Caco-2 (cell line): Measurements from ENCODE around the gene ST6GAL1. TPM values are rescaled to one million over a fixed set of nuclear protein-coding genes. Genes with fewer than 3 reads are reported as not detected.
"Not testable (repeated sequence)": the region's sequence is repeated elsewhere in the genome, so short reads cannot be mapped to it uniquely, and the experiment has no call there.

Source experiments
- BruUV-seq: library from RNA; stranded (reverse); fragments of 400-500 nt; replicated peaks from 2 replicates; lab custom pipeline; 2021; lab: Mats Ljungman, UMichigan
- CTCF ChIA-PET: fragments of 300-600 bp; sonication (Branson Sonifier 250); formaldehyde crosslinking; loops from one replicate; lab custom pipeline; 2022; ENCODE audit warnings: antibody characterized with exemption; lab: Charles Lee
- POLR2A ChIA-PET: fragments of 300-600 bp; sonication (Branson Sonifier 250); formaldehyde crosslinking; loops from one replicate; lab custom pipeline; 2022; ENCODE audit warnings: antibody characterized with exemption; lab: Charles Lee
- DNase-seq, 2 experiments: peaks; one replicate each; pipeline versions ENCODE4 v3.0.0 to v3.0.0-alpha.2; 2020 to 2022
- H3K27me3 ChIP-seq: replicated peaks from 2 replicates; pipeline ENCODE4 v1.6.0; 2011; ENCODE audit warnings: low read length; ENCODE audit not compliant: control insufficient read depth, insufficient read depth
- H3K36me3 ChIP-seq: 2 replicates; pipeline ENCODE4 v1.5.1; 2011; ENCODE audit warnings: low read length; ENCODE audit not compliant: control insufficient read depth, insufficient read depth
- H3K4me1 ChIP-seq: fragments of 250-450 bp; sonication (Bioruptor Pico); 2 replicates; pipeline ENCODE4 v1.5.1; 2020; ENCODE audit warnings: mild to moderate bottlenecking
- H3K4me3 ChIP-seq: 2 replicates; pipeline ENCODE4 v1.5.1; 2011; ENCODE audit warnings: low read depth, mild to moderate bottlenecking, control low read depth, low read length
- H3K9me3 ChIP-seq: fragments of 250-450 bp; sonication (Bioruptor Pico); 2 replicates; pipeline ENCODE4 v1.5.1; 2020; ENCODE audit warnings: mild to moderate bottlenecking, moderate library complexity
- H3K27ac Mint-ChIP-seq: one replicate; pipeline ENCODE4 v1.8.0; 2022; ENCODE audit warnings: mixed read lengths; ENCODE audit not compliant: unreplicated experiment
- H3K27me3 Mint-ChIP-seq: one replicate; pipeline ENCODE4 v1.8.0; 2022; ENCODE audit warnings: mixed read lengths; ENCODE audit not compliant: insufficient read depth, unreplicated experiment
- H3K36me3 Mint-ChIP-seq: one replicate; pipeline ENCODE4 v1.8.0; 2022; ENCODE audit warnings: mild to moderate bottlenecking, mixed read lengths; ENCODE audit not compliant: insufficient read depth, unreplicated experiment
- H3K4me1 Mint-ChIP-seq: one replicate; pipeline ENCODE4 v1.8.0; 2022; ENCODE audit warnings: low read depth, mixed read lengths; ENCODE audit not compliant: unreplicated experiment
- H3K4me3 Mint-ChIP-seq: one replicate; pipeline ENCODE4 v1.8.0; 2022; ENCODE audit warnings: mild to moderate bottlenecking, moderate library complexity, mixed read lengths; ENCODE audit not compliant: unreplicated experiment
- H3K9me3 Mint-ChIP-seq: one replicate; pipeline ENCODE4 v1.8.0; 2022; ENCODE audit warnings: mixed read lengths; ENCODE audit not compliant: unreplicated experiment
- CTCF ChIP-seq, 2 experiments: fragments of 200-600 bp in 1 of 2; IDR thresholded peaks; 1 replicate in 1 of 2; 2 replicates in 1 of 2; pipeline versions ENCODE4 v1.5.1 to v1.8.0; 2011 to 2022; ENCODE audit warnings: antibody characterized with exemption in 1 of 2, control low read depth in 1 of 2, inconsistent platforms in 1 of 2, low read depth in 1 of 2, low read length in 1 of 2, mild to moderate bottlenecking in 1 of 2, moderate library complexity in 1 of 2; ENCODE audit not compliant: insufficient read depth in 1 of 2, severe bottlenecking in 1 of 2, unreplicated experiment in 1 of 2
- intact Hi-C: fragments of 100-400 bp; cut with micrococcal nuclease; formaldehyde crosslinking; loops from one replicate; pipeline ENCODE4 v1.10.0; 2022; ENCODE audit not compliant: unreplicated experiment
- total RNA-seq: library from RNA; stranded (reverse); gene quantifications from 2 replicates; pipeline ENCODE4 v1.2.3, GENCODE V29; 2022

Gene ST6GAL1
- total RNA-seq, 1 experiment from 2014 or later = 34.6 TPM

- Histone ChIP-seq H3K27me3 (no peaks in the 10 kb centered on the region), H3K4me3 (no peak overlapping the region), H3K36me3 (no peaks in the 10 kb centered on the region; the same call in 1 of the 2 replicates), H3K4me1 (peaks cover 11% of the 10 kb centered on the region; the same call in 1 of the 2 replicates), H3K9me3 (no peaks in the 10 kb centered on the region)
- peaks cover under 1% of the 10 kb centered on the region for H3K9me3 Mint-ChIP-seq
- intact Hi-C loops = no loop called here
- H3K4me1 Mint-ChIP-seq = peaks cover 5% of the 10 kb centered on the region
- ChIA-PET POLR2A (no interaction called here), CTCF (interaction anchor here (0.6 kb wide), 1 partner anchor 628 kb away, joined by 3 read pairs; no protein-coding TSS in a partner anchor)
- BruUV-seq = no TSS peak
- no peak overlapping the region for H3K27ac Mint-ChIP-seq
- H3K36me3 Mint-ChIP-seq = peaks cover 7% of the 10 kb centered on the region
- no peak for DNase-seq
- H3K27me3 Mint-ChIP-seq = no peaks in the 10 kb centered on the region
- no peak overlapping the region for H3K4me3 Mint-ChIP-seq
- TF ChIP-seq CTCF (IDR thresholded peaks at IDR 0.05; ENCODE audit: insufficient read depth in 1 of 2, low read depth in 1 of 2, low read length in 1 of 2, severe bottlenecking in 1 of 2, unreplicated experiment in 1 of 2) = no peak
Measured at GRCh38 chr3:187049462-187050101, 119.3 kb downstream of the ST6GAL1 start.

- ChIA-PET CTCF (no interaction called here), POLR2A (no interaction called here)
- H3K9me3 ChIP-seq = no peaks in the 10 kb centered on the region
- Mint-ChIP-seq H3K27ac (no peak overlapping the region), H3K27me3 (no peaks in the 10 kb centered on the region), H3K4me3 (no peak overlapping the region), H3K9me3 (peaks cover 15% of the 10 kb centered on the region), H3K36me3 (peaks cover 17% of the 10 kb centered on the region), H3K4me1 (peaks cover 1% of the 10 kb centered on the region)
- H3K4me3 ChIP-seq = no peak overlapping the region
- no peaks in the 10 kb centered on the region; the same call in 1 of the 2 replicates for H3K36me3 ChIP-seq
- no peak for TF ChIP-seq CTCF (IDR thresholded peaks at IDR 0.05; ENCODE audit: insufficient read depth in 1 of 2, low read depth in 1 of 2, low read length in 1 of 2, severe bottlenecking in 1 of 2, unreplicated experiment in 1 of 2)
- DNase-seq = no peak
- peaks cover 11% of the 10 kb centered on the region; the same call in 1 of the 2 replicates for H3K4me1 ChIP-seq
- no peaks in the 10 kb centered on the region for H3K27me3 ChIP-seq
- intact Hi-C loops = no loop called here
- no TSS peak for BruUV-seq
Measured at GRCh38 chr3:187051066-187051465, 120.7 kb downstream of the ST6GAL1 start.

GRCh38 chr3:187051724-187052366 lies 121.5 kb downstream of the ST6GAL1 start:
- no peak for TF ChIP-seq CTCF (IDR thresholded peaks at IDR 0.05; ENCODE audit: insufficient read depth in 1 of 2, low read depth in 1 of 2, low read length in 1 of 2, severe bottlenecking in 1 of 2, unreplicated experiment in 1 of 2)
- BruUV-seq = no TSS peak
- no peak overlapping the region for H3K4me3 Mint-ChIP-seq
- no peak for DNase-seq
- H3K4me3 ChIP-seq = no peak overlapping the region
- no peak overlapping the region for H3K27ac Mint-ChIP-seq
- H3K27me3 ChIP-seq = no peaks in the 10 kb centered on the region
- H3K36me3 Mint-ChIP-seq = peaks cover 20% of the 10 kb centered on the region
- ChIA-PET CTCF (no interaction called here), POLR2A (no interaction called here)
- H3K9me3 ChIP-seq = no peaks in the 10 kb centered on the region
- H3K4me1 ChIP-seq = peaks cover 11% of the 10 kb centered on the region; the same call in 1 of the 2 replicates
- peaks cover 22% of the 10 kb centered on the region for H3K9me3 Mint-ChIP-seq
- no peaks in the 10 kb centered on the region; the same call in 1 of the 2 replicates for H3K36me3 ChIP-seq
- H3K4me1 Mint-ChIP-seq = no peaks in the 10 kb centered on the region
- no peaks in the 10 kb centered on the region for H3K27me3 Mint-ChIP-seq
- intact Hi-C loops = no loop called here

GRCh38 chr3:187052427-187052826 lies 122.1 kb downstream of the ST6GAL1 start:
- CTCF ChIA-PET, DNase-seq, H3K27me3 Mint-ChIP-seq, H3K9me3 ChIP-seq, H3K27ac Mint-ChIP-seq, H3K4me3 Mint-ChIP-seq, POLR2A ChIA-PET, H3K27me3 ChIP-seq, intact Hi-C loops, H3K4me3 ChIP-seq, BruUV-seq, H3K4me1 Mint-ChIP-seq, H3K36me3 ChIP-seq: not testable (repeated sequence)
- Mint-ChIP-seq H3K9me3 (peaks cover 28% of the 10 kb centered on the region), H3K36me3 (peaks cover 25% of the 10 kb centered on the region)
- peaks cover 11% of the 10 kb centered on the region; the same call in 1 of the 2 replicates for H3K4me1 ChIP-seq
